Ovary (tissue), 3 donors: ENCODE measurements around the gene MALL.

ENCODE experiments used
- POLR2A ChIP-seq: fragments of 450-650 bp; IDR thresholded peaks from one replicate; pipeline ENCODE4 v1.6.1; 2017; ENCODE audit warnings: antibody characterized with exemption, mild to moderate bottlenecking, moderate library complexity
- TF ChIP-seq, protein P1 (sequence below), 3 donors: fragments of 450-650 bp in 2 of 3; fragments of 200-600 bp in 1 of 3; IDR thresholded peaks; one replicate each; pipeline versions ENCODE4 v1.5.1 to v1.8.0; 2016 to 2022; ENCODE audit warnings: antibody characterized with exemption in 3 of 3, mild to moderate bottlenecking in 1 of 3
- donor health status: DM: no; HTN: no; CAD: no.

DNA sequence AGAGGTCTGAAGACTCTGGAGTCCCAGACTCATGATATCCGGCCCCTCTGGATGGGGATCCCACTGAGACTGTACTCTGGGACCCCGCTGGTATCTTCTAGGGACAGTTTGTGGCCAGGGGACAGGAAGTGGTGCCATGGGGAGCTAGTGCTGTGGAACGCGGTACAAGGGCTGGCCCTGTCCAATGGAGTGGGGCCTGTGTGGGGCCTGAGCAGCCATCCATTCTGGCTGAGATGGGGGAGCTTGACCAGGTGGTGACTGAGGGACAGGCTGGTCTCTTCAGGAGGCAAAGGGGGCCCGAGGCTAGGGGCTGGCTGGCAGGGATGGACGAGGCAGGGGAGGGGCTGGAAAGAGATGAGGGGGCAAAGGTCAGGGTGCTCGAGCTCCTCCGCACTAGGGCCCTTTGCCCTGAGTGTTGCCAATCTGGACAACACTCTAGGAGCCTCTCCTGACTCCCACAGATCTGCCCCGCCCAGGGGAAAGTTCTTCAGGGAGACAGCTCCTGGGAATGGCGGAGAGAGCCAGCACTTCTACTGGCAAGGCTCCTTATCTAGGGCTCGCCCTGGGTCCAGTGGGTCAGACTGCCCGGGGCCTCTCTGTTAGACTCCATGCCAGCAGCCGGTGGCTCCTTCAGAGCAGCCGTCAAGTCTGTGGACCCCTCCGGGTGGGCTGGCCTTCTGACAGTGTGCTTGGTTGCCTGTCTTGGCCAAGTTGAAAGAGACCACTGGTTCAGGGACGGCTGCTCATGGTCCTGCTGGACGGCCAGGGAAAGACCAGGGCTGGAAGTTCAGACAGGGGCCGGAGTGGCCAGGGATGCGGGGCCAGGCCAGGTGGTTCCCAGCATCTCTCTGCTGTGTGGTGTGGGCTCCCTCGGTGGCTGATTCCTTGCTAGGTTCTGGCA, 12.3 kb downstream of the MALL start:
- TF ChIP-seq, protein P1, sequence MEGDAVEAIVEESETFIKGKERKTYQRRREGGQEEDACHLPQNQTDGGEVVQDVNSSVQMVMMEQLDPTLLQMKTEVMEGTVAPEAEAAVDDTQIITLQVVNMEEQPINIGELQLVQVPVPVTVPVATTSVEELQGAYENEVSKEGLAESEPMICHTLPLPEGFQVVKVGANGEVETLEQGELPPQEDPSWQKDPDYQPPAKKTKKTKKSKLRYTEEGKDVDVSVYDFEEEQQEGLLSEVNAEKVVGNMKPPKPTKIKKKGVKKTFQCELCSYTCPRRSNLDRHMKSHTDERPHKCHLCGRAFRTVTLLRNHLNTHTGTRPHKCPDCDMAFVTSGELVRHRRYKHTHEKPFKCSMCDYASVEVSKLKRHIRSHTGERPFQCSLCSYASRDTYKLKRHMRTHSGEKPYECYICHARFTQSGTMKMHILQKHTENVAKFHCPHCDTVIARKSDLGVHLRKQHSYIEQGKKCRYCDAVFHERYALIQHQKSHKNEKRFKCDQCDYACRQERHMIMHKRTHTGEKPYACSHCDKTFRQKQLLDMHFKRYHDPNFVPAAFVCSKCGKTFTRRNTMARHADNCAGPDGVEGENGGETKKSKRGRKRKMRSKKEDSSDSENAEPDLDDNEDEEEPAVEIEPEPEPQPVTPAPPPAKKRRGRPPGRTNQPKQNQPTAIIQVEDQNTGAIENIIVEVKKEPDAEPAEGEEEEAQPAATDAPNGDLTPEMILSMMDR (IDR thresholded peaks at IDR 0.05): no peak
- no peak for TF ChIP-seq POLR2A
